HepG2 (cell line): ENCODE results near the gene ATP11A. TPM values are rescaled to one million over a fixed set of nuclear protein-coding genes. Genes with fewer than 3 reads are reported as not detected.

Experiments
- BRF2 ChIP-seq: sonication (generic); formaldehyde crosslinking; IDR thresholded peaks from 2 replicates; pipeline ENCODE4 v1.8.1; 2022; ENCODE audit warnings: mild to moderate bottlenecking, missing genetic modification reagents
- FIP1L1 ChIP-seq: fragments of 200-400 bp; formaldehyde crosslinking; IDR thresholded peaks from 2 replicates; pipeline ENCODE4 v1.6.1; 2018; ENCODE audit warnings: low read depth, mild to moderate bottlenecking, low read length, moderate library complexity, borderline replicate concordance; ENCODE audit not compliant: insufficient read depth
- FOSL1 ChIP-seq: sonication (generic); formaldehyde crosslinking; IDR thresholded peaks from 2 replicates; pipeline ENCODE4 v1.9.0; 2021; ENCODE audit warnings: missing genetic modification reagents, borderline replicate concordance
- ISL2 ChIP-seq: sonication (generic); formaldehyde crosslinking; IDR thresholded peaks from 2 replicates; pipeline ENCODE4 v1.5.0; 2020; ENCODE audit warnings: missing genetic modification reagents
- KLF12 ChIP-seq: sonication (generic); formaldehyde crosslinking; IDR thresholded peaks from 2 replicates; pipeline ENCODE4 v1.4.0; 2020; ENCODE audit warnings: missing genetic modification reagents, borderline replicate concordance
- MEIS1 ChIP-seq: sonication (generic); formaldehyde crosslinking; IDR thresholded peaks from 2 replicates; pipeline ENCODE4 v1.9.0; 2021; ENCODE audit warnings: mild to moderate bottlenecking, missing genetic modification reagents, moderate library complexity, borderline replicate concordance
- NR2C2 ChIP-seq: sonication (generic); formaldehyde crosslinking; IDR thresholded peaks from 2 replicates; pipeline ENCODE4 v1.4.0; 2020; ENCODE audit warnings: missing genetic modification reagents, mild to moderate bottlenecking, moderate library complexity, borderline replicate concordance
- PAF1 ChIP-seq: IDR thresholded peaks from 2 replicates; pipeline ENCODE4 v1.6.1; 2016; ENCODE audit warnings: missing genetic modification reagents, missing compliant biosample characterization
- PITX1 ChIP-seq: sonication (generic); formaldehyde crosslinking; IDR thresholded peaks from 2 replicates; pipeline ENCODE4 v1.5.1; 2020; ENCODE audit warnings: mild to moderate bottlenecking, missing genetic modification reagents
- PRDM4 ChIP-seq: sonication (generic); formaldehyde crosslinking; IDR thresholded peaks from 2 replicates; pipeline ENCODE4 v1.9.0; 2021; ENCODE audit warnings: missing genetic modification reagents, borderline replicate concordance
- PRMT3 ChIP-seq: sonication (generic); formaldehyde crosslinking; IDR thresholded peaks from 2 replicates; pipeline ENCODE4 v1.8.1; 2022; ENCODE audit warnings: low read depth, mild to moderate bottlenecking, moderate library complexity, missing genetic modification reagents, borderline replicate concordance
- PRPF4 ChIP-seq: fragments of 200-400 bp; formaldehyde crosslinking; IDR thresholded peaks from 2 replicates; pipeline ENCODE4 v1.6.1; 2016; ENCODE audit warnings: low read length, low read depth; ENCODE audit not compliant: poor library complexity, severe bottlenecking
- RAD21 ChIP-seq: fragments of 450-650 bp; formaldehyde crosslinking; IDR thresholded peaks from 2 replicates; pipeline ENCODE4 v1.5.0; 2020; ENCODE audit warnings: mild to moderate bottlenecking
- SAFB2 ChIP-seq: sonication (generic); formaldehyde crosslinking; IDR thresholded peaks from 2 replicates; pipeline ENCODE4 v1.5.1; 2020; ENCODE audit warnings: missing genetic modification reagents, low read depth, mild to moderate bottlenecking, borderline replicate concordance
- YEATS4 ChIP-seq: sonication (generic); formaldehyde crosslinking; IDR thresholded peaks from 2 replicates; pipeline ENCODE4 v1.4.0; 2020; ENCODE audit warnings: missing genetic modification reagents, borderline replicate concordance
- ZNF337 ChIP-seq: sonication (generic); formaldehyde crosslinking; IDR thresholded peaks from 2 replicates; pipeline ENCODE4 v1.5.1; 2020; ENCODE audit warnings: missing genetic modification reagents, low read depth, mild to moderate bottlenecking, borderline replicate concordance
- ZNF567 ChIP-seq: sonication (generic); formaldehyde crosslinking; IDR thresholded peaks from 2 replicates; pipeline ENCODE4 v1.8.1; 2023; ENCODE audit warnings: mild to moderate bottlenecking, missing genetic modification reagents, borderline replicate concordance
- ZNF577 ChIP-seq: sonication (generic); formaldehyde crosslinking; IDR thresholded peaks from 2 replicates; pipeline ENCODE4 v1.4.0; 2020; ENCODE audit warnings: mild to moderate bottlenecking, low read depth, missing genetic modification reagents, borderline replicate concordance
- ZNF607 ChIP-seq: sonication (generic); formaldehyde crosslinking; IDR thresholded peaks from 2 replicates; pipeline ENCODE4 v1.5.1; 2020; ENCODE audit warnings: missing genetic modification reagents, mild to moderate bottlenecking, borderline replicate concordance
- ZNF766 ChIP-seq: sonication (generic); formaldehyde crosslinking; IDR thresholded peaks from 2 replicates; pipeline ENCODE4 v1.5.0; 2020; ENCODE audit warnings: missing genetic modification reagents, borderline replicate concordance
- ZNF891 ChIP-seq: sonication (generic); formaldehyde crosslinking; IDR thresholded peaks from 2 replicates; pipeline ENCODE4 v1.5.0; 2020; ENCODE audit warnings: mild to moderate bottlenecking, missing genetic modification reagents
- polyA plus RNA-seq, 8 experiments: library from polyadenylated mRNA; depleted of rRNA in 3 of 8; stranded (reverse) in 7 of 8; unstranded in 1 of 8; fragments of >200 nt; fragmentation: Illumina TruSeq in 4 of 8; extraction: Trizol in 4 of 8; gene quantifications; 2 replicates each; pipeline versions ENCODE4 v1.2.1 to v1.2.3, GENCODE V29; 2011 to 2016; ENCODE audit warnings: low read depth in 4 of 8, missing spikeins in 1 of 8, mixed read lengths in 1 of 8; ENCODE audit not compliant: insufficient read depth in 1 of 8
- total RNA-seq, 5 experiments: library from RNA; depleted of rRNA; stranded (reverse); fragments of >200 nt; fragmentation: Illumina TruSeq; extraction: Trizol; gene quantifications; 2 replicates each; pipeline ENCODE4 v1.2.3, GENCODE V29; 2016; ENCODE audit warnings: low read depth in 1 of 5
- TF ChIP-seq, protein P1 (sequence below): sonication (generic); formaldehyde crosslinking; conservative IDR thresholded peaks from 2 replicates; pipeline ENCODE4 v1.4.0; 2020; ENCODE audit warnings: missing genetic modification reagents

Gene ATP11A
- total and polyA plus RNA-seq, 2 of the 13 experiments (the other 11 are each of a cell fraction or from before 2014, with no cell fraction given), result 18.4 to 20.1 TPM

DNA sequence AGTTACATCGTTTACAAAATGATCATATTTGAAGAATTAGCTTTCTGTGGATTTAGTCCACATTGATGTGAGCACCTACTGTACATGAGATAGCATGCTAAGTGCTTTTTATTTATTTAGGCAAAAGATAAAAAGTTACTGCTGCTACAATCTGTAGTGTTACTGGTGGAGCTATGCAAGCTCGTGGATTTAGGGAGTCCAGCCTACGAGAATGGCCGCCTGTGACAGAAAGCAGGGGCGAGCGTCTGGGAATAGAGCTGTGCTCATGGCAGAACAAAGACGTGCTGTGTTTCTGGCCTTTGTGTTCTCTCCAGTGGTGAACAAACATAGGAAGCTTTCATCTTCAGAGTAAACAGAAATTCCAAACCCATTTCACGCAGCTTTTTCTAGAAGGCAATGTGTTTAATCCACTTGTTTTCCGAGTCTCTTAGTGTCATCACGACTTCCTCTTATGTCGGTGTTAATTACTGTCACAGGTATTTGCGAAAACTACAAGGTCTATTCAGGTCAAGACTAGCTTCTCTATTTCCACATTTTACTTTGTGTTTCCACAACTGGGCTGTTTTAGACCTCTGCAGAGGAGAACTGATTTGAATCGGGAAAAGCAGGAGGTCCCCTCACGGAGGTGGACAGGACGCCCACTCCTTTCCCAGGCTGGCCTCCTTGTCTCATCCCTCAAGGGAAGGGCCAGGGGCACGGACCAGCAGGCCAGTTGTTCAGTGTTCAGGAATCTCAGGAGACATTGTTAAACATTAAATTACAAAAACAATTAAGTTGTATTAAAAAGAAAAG, 67.3 kb downstream of the ATP11A start (continued):
- TF ChIP-seq PRDM4 (CRISPR knock-in tag), result no peak
- no peak for TF ChIP-seq ZNF891 (CRISPR knock-in tag)
- TF ChIP-seq FOSL1 (CRISPR knock-in tag), result no peak
- no peak for TF ChIP-seq ZNF607 (CRISPR knock-in tag)
- TF ChIP-seq PITX1, result peak; percentile 96
- TF ChIP-seq ZNF766, result no peak
- TF ChIP-seq KLF12 (CRISPR knock-in tag), result no peak
- 0 out of 2 replicates have a peak, but pooled peaks have one; percentile 78 for TF ChIP-seq ZNF337 (CRISPR knock-in tag)
- TF ChIP-seq MEIS1 (CRISPR knock-in tag), result peak; percentile 67; the same call in 1 of the 2 replicates
- no peak for TF ChIP-seq SAFB2 (CRISPR knock-in tag)
- TF ChIP-seq FIP1L1, result no peak
- TF ChIP-seq ZNF577 (CRISPR knock-in tag), result no peak
- TF ChIP-seq ZNF567 (CRISPR knock-in tag), result 0 out of 2 replicates have a peak, but pooled peaks have one; percentile 50
- peak; percentile 18; the same call in 1 of the 2 replicates for TF ChIP-seq RAD21 (CRISPR knock-in tag)
- TF ChIP-seq ISL2 (CRISPR knock-in tag), result peak; percentile 99
- TF ChIP-seq PRMT3 (CRISPR knock-in tag), result no peak
- no peak for TF ChIP-seq PRPF4
- TF ChIP-seq, protein P1, sequence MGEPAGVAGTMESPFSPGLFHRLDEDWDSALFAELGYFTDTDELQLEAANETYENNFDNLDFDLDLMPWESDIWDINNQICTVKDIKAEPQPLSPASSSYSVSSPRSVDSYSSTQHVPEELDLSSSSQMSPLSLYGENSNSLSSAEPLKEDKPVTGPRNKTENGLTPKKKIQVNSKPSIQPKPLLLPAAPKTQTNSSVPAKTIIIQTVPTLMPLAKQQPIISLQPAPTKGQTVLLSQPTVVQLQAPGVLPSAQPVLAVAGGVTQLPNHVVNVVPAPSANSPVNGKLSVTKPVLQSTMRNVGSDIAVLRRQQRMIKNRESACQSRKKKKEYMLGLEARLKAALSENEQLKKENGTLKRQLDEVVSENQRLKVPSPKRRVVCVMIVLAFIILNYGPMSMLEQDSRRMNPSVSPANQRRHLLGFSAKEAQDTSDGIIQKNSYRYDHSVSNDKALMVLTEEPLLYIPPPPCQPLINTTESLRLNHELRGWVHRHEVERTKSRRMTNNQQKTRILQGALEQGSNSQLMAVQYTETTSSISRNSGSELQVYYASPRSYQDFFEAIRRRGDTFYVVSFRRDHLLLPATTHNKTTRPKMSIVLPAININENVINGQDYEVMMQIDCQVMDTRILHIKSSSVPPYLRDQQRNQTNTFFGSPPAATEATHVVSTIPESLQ, result 0 out of 2 replicates have a peak, but pooled peaks have one; percentile 44
- peak; percentile 71; the same call in 1 of the 2 replicates for TF ChIP-seq NR2C2
- no peak for TF ChIP-seq BRF2
- peak; percentile 36; the same call in 1 of the 2 replicates for TF ChIP-seq YEATS4 (CRISPR knock-in tag)
- TF ChIP-seq PAF1 (CRISPR knock-in tag), result no peak
